Measurements from ENCODE around the gene TMEM175. TPM values are rescaled to one million over a fixed set of nuclear protein-coding genes. Genes with fewer than 3 reads are reported as not detected.
A peak's percentile ranks its signal among the peaks of the same experiment; 100 is the strongest.
"Not testable (repeated sequence)": the region's sequence is repeated elsewhere in the genome, so short reads cannot be mapped to it uniquely, and the experiment has no call there.

The TMEM175 gene
- total RNA-seq, 1 donor from 2014 or later = 42.4 TPM

DNA sequence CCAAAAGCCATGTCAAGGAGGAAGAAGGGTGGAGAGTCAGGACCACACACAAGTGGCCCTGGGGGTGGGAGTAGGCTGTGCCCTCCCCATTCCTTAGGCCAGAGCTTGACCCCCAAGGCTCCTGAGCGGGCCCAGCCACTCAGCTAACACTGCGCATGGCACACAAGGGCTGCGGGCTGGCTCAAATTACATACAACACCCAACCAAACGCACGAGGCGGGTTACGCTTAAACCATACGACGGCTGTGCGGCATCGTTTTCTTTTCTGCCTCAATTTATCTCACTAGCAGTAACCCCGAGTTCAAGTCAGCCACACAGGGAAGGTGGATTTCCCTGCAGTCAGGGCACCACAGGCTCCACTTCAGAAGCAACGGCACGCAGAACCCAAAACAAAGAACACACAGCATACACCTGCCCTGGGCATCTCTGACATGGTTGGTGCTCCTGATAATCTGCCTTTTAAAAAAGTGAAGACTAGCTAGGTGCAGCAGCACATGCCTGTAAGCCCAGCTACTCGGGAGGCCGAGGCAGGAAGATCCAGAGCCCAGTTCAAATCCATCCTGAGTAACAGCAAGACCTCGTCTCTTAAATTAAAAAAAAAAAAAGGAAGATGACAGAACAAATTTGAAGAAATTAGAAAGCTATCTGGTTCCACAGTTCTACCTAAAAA, 3.0 kb upstream of the TMEM175 start:
- peaks cover 30% of the 10 kb centered on the region for H3K4me1 ChIP-seq
- H3K27me3 ChIP-seq = no peaks in the 10 kb centered on the region
- no peak overlapping the region for H3K4me3 ChIP-seq
- TF ChIP-seq CTCF (IDR thresholded peaks at IDR 0.05) = no peak
- H3K27ac ChIP-seq = no peak overlapping the region
- intact Hi-C loops (cut with DNase I) = no loop called here
- no peaks in the 10 kb centered on the region for H3K9me3 ChIP-seq
- no peak for ATAC-seq
- peaks cover 5% of the 10 kb centered on the region for H3K36me3 ChIP-seq
- peak; percentile 41 for DNase-seq

- H3K4me3 ChIP-seq = peak overlapping the region; percentile 100
- H3K27ac ChIP-seq = peak overlapping the region; percentile 5
- no peak for ATAC-seq
Measured at GRCh38 chr4:930028-930551, 2.2 kb upstream of the TMEM175 start.

GRCh38 chr4:930827-931193, 1.4 kb upstream of the TMEM175 start:
- peak overlapping the region; percentile 5 for H3K27ac ChIP-seq
- H3K27me3 ChIP-seq = no peaks in the 10 kb centered on the region
- intact Hi-C loops (cut with DNase I) = no loop called here
- H3K36me3 ChIP-seq = peaks cover 5% of the 10 kb centered on the region
- DNase-seq = peak; percentile 13
- peak overlapping the region; percentile 100 for H3K4me3 ChIP-seq
- TF ChIP-seq CTCF (IDR thresholded peaks at IDR 0.05) = no peak
- H3K4me1 ChIP-seq = peaks cover 30% of the 10 kb centered on the region
- no peaks in the 10 kb centered on the region for H3K9me3 ChIP-seq
- no peak for ATAC-seq

More at GRCh38 chr4:930028-930551, 2.2 kb upstream of the TMEM175 start:
- Histone ChIP-seq H3K27me3 (no peaks in the 10 kb centered on the region), H3K36me3 (peaks cover 5% of the 10 kb centered on the region), H3K9me3 (no peaks in the 10 kb centered on the region), H3K4me1 (peaks cover 30% of the 10 kb centered on the region)
- DNase-seq = peak; percentile 22
- no peak for TF ChIP-seq CTCF (IDR thresholded peaks at IDR 0.05)
- intact Hi-C loops (cut with DNase I) = no loop called here

DNA sequence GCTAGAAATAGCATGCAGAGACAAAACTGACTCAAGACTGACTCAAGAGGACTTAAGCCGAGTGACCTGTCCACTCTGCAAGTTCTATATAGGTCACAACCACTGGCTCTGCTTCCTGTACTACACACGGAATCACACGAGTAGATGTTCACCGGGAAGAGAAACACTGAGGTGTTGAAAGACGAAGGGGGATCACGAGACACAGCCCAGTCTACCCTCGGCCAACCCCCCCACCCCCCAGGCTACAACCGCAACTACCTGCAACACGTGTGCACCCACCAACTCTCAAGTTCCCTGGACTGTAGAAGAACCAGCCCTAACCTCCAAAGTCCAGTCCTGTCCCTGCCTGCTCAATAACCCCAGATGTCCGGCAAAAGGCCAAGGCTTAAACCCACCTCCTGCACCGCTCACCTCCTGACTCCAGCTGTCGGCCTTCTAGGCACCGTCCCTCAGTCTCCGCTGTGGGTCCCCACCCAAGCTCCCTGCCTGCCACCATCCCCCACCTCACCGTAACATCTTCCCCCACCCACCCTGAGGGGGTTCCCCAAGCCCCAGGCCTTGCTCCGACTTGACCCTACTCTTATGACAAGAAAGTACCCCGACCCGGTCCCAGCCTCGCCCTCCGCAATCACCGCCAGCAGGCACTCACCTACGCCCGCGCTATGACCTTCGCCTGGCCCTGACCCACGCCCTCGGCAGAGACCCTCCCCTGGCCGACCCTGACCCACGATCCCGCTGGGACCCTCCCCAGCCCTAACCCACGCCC, 883 bp upstream of the TMEM175 start:
- no peaks in the 10 kb centered on the region for H3K9me3 ChIP-seq
- peaks cover 30% of the 10 kb centered on the region for H3K4me1 ChIP-seq
- peaks cover 2% of the 10 kb centered on the region for H3K36me3 ChIP-seq
- peak; percentile 2 for ATAC-seq
- no peaks in the 10 kb centered on the region for H3K27me3 ChIP-seq
- intact Hi-C loops (cut with DNase I) = no loop called here
- TF ChIP-seq CTCF (IDR thresholded peaks at IDR 0.05) = no peak
- peak overlapping the region; percentile 96 for H3K27ac ChIP-seq
- DNase-seq = peak; percentile 74
- peak overlapping the region; percentile 100 for H3K4me3 ChIP-seq

DNA sequence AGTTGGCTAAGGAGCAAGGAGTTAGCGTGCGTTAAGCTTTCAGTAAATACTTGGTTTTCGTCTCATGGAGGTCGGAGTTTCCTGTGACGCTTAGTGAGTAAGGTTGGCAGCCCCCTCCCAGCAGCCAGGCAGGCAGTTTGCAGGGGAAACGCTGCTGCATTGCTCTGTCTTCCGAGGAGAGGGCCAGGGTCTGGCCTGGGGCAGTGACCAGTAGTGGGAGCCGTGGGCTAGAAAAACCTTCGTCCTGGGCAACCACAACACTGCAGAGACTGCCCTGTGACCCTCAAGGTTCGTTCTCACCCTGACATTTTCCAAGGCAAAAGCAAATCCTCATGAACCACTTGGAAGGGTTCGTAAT, 432 bp downstream of the TMEM175 start:
- ATAC-seq (no peak), DNase-seq (no peak)
- no peak for TF ChIP-seq CTCF (IDR thresholded peaks at IDR 0.05)
- H3K27ac ChIP-seq = peak overlapping the region; percentile 96
- peaks cover 30% of the 10 kb centered on the region for H3K4me1 ChIP-seq
- no peaks in the 10 kb centered on the region for H3K9me3 ChIP-seq
- peak overlapping the region; percentile 100 for H3K4me3 ChIP-seq
- intact Hi-C loops (cut with DNase I) = no loop called here
- H3K36me3 ChIP-seq = no peaks in the 10 kb centered on the region
- no peaks in the 10 kb centered on the region for H3K27me3 ChIP-seq

DNA sequence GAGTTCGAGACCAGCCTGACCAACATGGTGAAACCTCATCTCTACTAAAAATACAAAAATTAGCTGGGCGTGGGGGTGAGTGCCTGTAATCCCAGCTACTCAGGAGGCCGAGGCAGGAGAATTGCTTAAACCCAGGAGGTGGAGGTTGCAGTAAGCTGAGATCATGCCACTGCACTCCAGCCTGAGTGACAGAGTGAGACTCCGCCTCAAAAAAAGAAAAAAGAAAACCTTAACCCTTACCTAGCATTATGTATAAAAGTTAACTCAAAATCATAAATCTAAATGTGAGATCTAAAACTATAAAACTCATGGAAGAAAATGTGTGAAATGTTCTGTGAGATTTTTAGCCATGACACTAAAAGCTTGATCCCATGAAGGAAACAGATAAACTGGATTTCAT, 7.2 kb downstream of the TMEM175 start:
- H3K4me3 ChIP-seq; DNase-seq; H3K36me3 ChIP-seq; H3K27ac ChIP-seq; intact Hi-C loops (cut with DNase I); ATAC-seq; H3K9me3 ChIP-seq; H3K4me1 ChIP-seq; H3K27me3 ChIP-seq: not testable (repeated sequence)

Measured in upper lobe of right lung (tissue), 1 donor.